Heart left ventricle (tissue), 16 donors: Measurements from ENCODE around the gene SRGAP1. TPM values are rescaled to one million over a fixed set of nuclear protein-coding genes. Genes with fewer than 3 reads are reported as not detected.

ENCODE experiments used
- ATAC-seq, 4 donors: fragments of 200-7000 bp; cut with Tn5 transposase; one replicate each; pipeline ENCODE4 v1.9.1; 2020 to 2022; ENCODE audit warnings: moderate library complexity in 4 of 4, mild to moderate bottlenecking in 3 of 4, moderate number of reproducible peaks in 1 of 4
- DNase-seq, 5 donors: peaks; one replicate each; pipeline ENCODE4 v3.0.0-alpha.2; 2020
- H3K27ac ChIP-seq, 12 donors: fragments of 200-600 bp; sonication (generic) in 4 of 12; one replicate each; pipeline versions ENCODE4 v1.5.0 to v1.8.0; 2016 to 2022; ENCODE audit warnings: mild to moderate bottlenecking in 2 of 12
- H3K27me3 ChIP-seq, 9 donors: fragments of 200-600 bp; sonication (generic) in 2 of 9; one replicate each; pipeline versions ENCODE4 v1.5.1 to v1.8.0; 2016 to 2022; ENCODE audit warnings: mild to moderate bottlenecking in 3 of 9
- H3K36me3 ChIP-seq, 9 donors: fragments of 200-600 bp; sonication (generic) in 2 of 9; one replicate each; pipeline versions ENCODE4 v1.5.0 to v1.8.0; 2018 to 2022; ENCODE audit warnings: mild to moderate bottlenecking in 2 of 9
- H3K4me1 ChIP-seq, 12 donors: fragments of 200-600 bp; sonication (generic) in 4 of 12; one replicate each; pipeline versions ENCODE4 v1.5.0 to v1.8.0; 2016 to 2022; ENCODE audit warnings: mild to moderate bottlenecking in 3 of 12
- H3K4me3 ChIP-seq, 12 donors: fragments of 200-600 bp; sonication (generic) in 4 of 12; one replicate each; pipeline versions ENCODE4 v1.5.0 to v1.8.0; 2017 to 2022; ENCODE audit warnings: mild to moderate bottlenecking in 9 of 12, moderate library complexity in 4 of 12
- H3K9me3 ChIP-seq, 12 donors: fragments of 200-600 bp; sonication (generic) in 4 of 12; one replicate each; pipeline versions ENCODE4 v1.5.0 to v1.8.0; 2016 to 2022; ENCODE audit warnings: mild to moderate bottlenecking in 1 of 12
- POLR2A ChIP-seq, 2 donors: fragments of 450-650 bp; IDR thresholded peaks; one replicate each; pipeline ENCODE4 v1.6.1; 2017; ENCODE audit warnings: antibody characterized with exemption in 2 of 2, mild to moderate bottlenecking in 2 of 2, moderate library complexity in 2 of 2
- WGBS, 4 donors: extraction: QIAGEN DNeasy Blood & Tissue Kit in 2 of 4; methylation state at CpG; one replicate each; pipeline versions ENCODE4 v1.1.5 to v1.1.7; 2013 to 2018; 5-methylcytosine and 5-hydroxymethylcytosine counted together
- intact Hi-C, 10 donors: fragments of 100-400 bp; cut with DNase I; formaldehyde crosslinking; loops; one replicate each; pipeline versions ENCODE4 v1.11.1 to v1.14.2; 2022
- polyA plus RNA-seq, 2 donors: library from polyadenylated mRNA; stranded (reverse); fragments of 200-250 nt; gene quantifications; one replicate each; pipeline ENCODE4 v1.2.3, GENCODE V29; 2013
- total RNA-seq, 9 donors: library from RNA; depleted of rRNA in 2 of 9; stranded (reverse); fragments of >200 nt in 2 of 9; fragmentation: NEBNext Ultra II Directional in 3 of 9; extraction: Animal tissue kit (Norgen Biotek cat#: 25700) in 3 of 9; gene quantifications; one replicate each; pipeline versions ENCODE4 v1.1.0 to v1.2.4, GENCODE V29; 2016 to 2023
- TF ChIP-seq, protein P1 (sequence below), 12 donors: fragments of 200-600 bp; sonication (generic) in 4 of 12; IDR thresholded peaks; one replicate each; pipeline versions ENCODE4 v1.5.0 to v1.8.0; 2018 to 2022; ENCODE audit warnings: antibody characterized with exemption in 12 of 12, mild to moderate bottlenecking in 5 of 12
- donor health status: ischemic (EF 13 %, LVEDD 7.1; RV severe dilation, severe dysfunction).
- donor health status: healthy with polysubstance abuse.
- donor health status: DM: no; HTN: yes; CAD: no.
- donor health status: DM: no; HTN: no; CAD: no.
- donor health status: ischemic (EF 25% LVEDD 6.9; RV normal size, moderate dysfunction).
- donor health status: ischemic (EF 25% LVEDD 5.7; RV mildly dilated, moderate dysfunction).
- donor health status: healthy.
- donor health status: DM: yes; HTN: yes; CAD: no.
- donor health status: ischemic (EF 35%, LVEDD 5.7; RV mildly dilated, moderate dysfunction).
- donor health status: nonischemic (EF 11% LVEDD 7.7; RV severe dilation, severe dysfunction).
- donor health status: DM: yes; HTN: yes; CAD: no.
- donor health status: PGD.
- donor health status: ischemic (EF 29% LVEDD 5.4; RV normal size, mild dysfunction).
- donor health status: nonischemic (EF 23%, LVEDD 6.1; RV moderate dilation, normal function).

SRGAP1 gene
- total and polyA plus RNA-seq, 11 donors, result 1.3 to 10.6 (median 4.5) TPM

DNA sequence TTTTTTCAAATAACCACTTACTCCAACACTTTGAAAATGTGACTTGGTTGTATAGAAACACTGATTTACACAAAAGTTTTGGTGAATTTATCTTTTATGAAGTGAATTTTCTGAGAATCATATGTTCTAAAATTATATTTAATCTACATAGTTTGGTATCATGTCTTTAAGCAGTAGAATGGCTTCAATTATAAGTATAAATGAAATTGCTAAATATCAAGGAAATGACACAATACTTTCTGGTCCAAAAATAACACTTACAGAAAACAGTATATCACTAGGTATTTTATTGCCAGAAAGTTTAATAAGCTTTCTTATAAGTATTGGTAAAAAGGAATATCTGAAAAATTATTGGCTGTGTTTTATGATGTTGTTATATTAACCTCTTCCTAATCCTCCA is 90.9 kb downstream of the SRGAP1 start:
- Histone ChIP-seq H3K4me3 (no peak overlapping the region), H3K27me3 (no peaks in the 10 kb centered on the region), H3K4me1 (peaks cover 0 to 27% (median 11%) of the 10 kb centered on the region in 12 donors), H3K9me3 (no peaks in the 10 kb centered on the region), H3K36me3 (no peaks in the 10 kb centered on the region), H3K27ac (no peak overlapping the region)
- ATAC-seq (no peak), DNase-seq (no peak)
- intact Hi-C loops, result no loop called here
- TF ChIP-seq, protein P1, sequence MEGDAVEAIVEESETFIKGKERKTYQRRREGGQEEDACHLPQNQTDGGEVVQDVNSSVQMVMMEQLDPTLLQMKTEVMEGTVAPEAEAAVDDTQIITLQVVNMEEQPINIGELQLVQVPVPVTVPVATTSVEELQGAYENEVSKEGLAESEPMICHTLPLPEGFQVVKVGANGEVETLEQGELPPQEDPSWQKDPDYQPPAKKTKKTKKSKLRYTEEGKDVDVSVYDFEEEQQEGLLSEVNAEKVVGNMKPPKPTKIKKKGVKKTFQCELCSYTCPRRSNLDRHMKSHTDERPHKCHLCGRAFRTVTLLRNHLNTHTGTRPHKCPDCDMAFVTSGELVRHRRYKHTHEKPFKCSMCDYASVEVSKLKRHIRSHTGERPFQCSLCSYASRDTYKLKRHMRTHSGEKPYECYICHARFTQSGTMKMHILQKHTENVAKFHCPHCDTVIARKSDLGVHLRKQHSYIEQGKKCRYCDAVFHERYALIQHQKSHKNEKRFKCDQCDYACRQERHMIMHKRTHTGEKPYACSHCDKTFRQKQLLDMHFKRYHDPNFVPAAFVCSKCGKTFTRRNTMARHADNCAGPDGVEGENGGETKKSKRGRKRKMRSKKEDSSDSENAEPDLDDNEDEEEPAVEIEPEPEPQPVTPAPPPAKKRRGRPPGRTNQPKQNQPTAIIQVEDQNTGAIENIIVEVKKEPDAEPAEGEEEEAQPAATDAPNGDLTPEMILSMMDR (IDR thresholded peaks at IDR 0.05), result no peak
- TF ChIP-seq POLR2A (IDR thresholded peaks at IDR 0.05), result no peak

DNA sequence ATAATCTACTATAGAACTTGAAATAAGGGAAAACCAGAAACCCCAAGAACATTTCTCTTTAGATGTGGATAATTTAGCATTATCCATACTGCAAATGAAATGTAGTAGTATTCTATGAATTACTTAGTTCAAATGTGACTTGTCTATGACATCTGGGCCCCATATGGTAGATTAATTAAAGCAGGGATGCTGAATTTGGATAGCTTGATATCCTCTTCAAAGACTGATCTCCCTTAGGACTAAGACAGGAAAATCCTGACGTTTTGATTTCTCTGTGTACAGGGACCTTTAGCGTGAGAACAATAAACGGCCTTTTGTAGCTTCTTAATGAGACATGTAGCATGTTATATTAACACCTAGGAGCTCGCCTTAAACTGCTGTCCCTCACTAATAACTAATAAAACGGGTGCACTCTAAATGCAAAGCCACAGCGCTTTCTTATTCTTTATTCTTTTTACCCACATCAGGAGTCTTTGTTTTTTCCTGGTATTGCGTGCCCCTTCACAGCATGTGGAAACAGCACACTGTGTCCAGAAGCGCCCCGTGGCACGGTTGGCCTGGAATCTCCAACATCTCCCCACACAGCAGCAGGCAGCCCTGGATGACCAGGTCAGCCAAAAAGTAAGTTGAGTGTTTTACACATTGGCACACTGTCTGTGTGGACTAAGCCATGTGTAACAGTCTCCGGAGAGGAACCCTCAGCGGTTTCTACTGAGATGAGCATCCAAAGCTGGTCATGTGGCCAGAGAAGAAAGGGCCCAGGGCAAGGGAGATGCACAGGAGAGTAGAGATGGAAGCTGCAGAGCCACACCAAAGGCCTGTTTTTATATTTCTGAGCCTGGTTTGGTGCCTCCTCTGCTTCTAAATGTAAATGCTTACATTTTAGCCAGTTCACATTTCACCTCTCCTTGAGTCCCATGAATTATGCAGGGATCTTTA is 93.1 kb downstream of the SRGAP1 start:
- DNase-seq, result no peak
- Histone ChIP-seq H3K36me3 (no peaks in the 10 kb centered on the region), H3K9me3 (no peaks in the 10 kb centered on the region), H3K27ac (no peak overlapping the region), H3K27me3 (no peaks in the 10 kb centered on the region), H3K4me3 (no peak overlapping the region), H3K4me1 (peaks cover 0 to 43% (median 20%) of the 10 kb centered on the region in 12 donors)
- intact Hi-C loops, result no loop called here
- ATAC-seq, result peak in 2 of 4 donors; percentile 26 to 66
- 55 to 73% (median 65%) methylated on average over 12 of the region's 12 CpGs for WGBS, 4 donors
- TF ChIP-seq, protein P1 (IDR thresholded peaks at IDR 0.05), result no peak
- TF ChIP-seq POLR2A (IDR thresholded peaks at IDR 0.05), result no peak

DNA sequence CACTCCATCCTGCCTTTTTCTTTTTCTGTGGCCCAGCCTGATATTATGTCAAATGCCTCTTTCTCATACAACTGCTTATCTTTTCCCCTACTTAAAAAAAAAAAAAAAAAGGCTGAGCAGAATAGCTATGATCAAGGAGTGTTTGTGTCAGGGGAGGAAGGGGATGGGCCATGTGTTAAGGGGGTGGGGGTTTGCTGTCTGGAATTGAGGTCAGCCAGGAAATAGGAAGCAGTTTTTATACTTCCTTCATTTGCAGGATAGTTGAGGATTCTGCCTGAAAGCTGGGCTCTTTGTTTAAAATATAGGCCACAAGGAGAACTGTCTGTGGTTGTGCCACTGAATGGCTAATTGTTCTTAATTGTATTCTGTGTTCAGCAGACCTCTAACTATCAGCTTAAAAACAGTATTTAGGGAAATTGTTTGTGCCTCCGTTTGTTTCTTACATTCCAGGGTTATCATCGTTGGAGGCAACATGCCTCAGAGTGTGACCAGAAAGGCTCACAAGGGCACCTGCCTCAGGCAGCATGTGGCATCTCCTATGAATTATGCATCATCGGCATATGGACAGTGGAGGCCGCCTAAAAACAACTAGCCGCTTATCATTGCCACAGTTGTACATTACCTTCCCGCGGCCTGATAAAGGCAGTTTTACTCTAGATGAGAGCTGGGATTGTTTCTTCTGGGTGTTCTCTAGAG is 96.0 kb downstream of the SRGAP1 start:
- intact Hi-C loops, result loop anchor here in 2 of 10 donors (10.0 kb wide), 1 partner anchor 96 kb away; the partner anchor contains the start of gene SRGAP1 (in 2 of the 2)
- peak in 3 of 4 donors; percentile 39 to 84 (median 63) for ATAC-seq
- no peak overlapping the region for H3K4me3 ChIP-seq
- TF ChIP-seq POLR2A (IDR thresholded peaks at IDR 0.05), result no peak
- TF ChIP-seq, protein P1 (IDR thresholded peaks at IDR 0.05), result no peak
- H3K4me1 ChIP-seq, result peaks cover 0 to 63% (median 21%) of the 10 kb centered on the region in 12 donors
- H3K27ac ChIP-seq, result peak overlapping the region in 9 of 12 donors; percentile 9 to 56 (median 32)
- peak in 1 of 5 donors; percentile 29 for DNase-seq
- no peaks in the 10 kb centered on the region for H3K36me3 ChIP-seq
- no peaks in the 10 kb centered on the region for H3K27me3 ChIP-seq
- WGBS, 4 donors, result 43 to 50% (median 48%) methylated on average over 7 of the region's 7 CpGs
- H3K9me3 ChIP-seq, result peaks cover 0 to 4% (median 0%) of the 10 kb centered on the region in 12 donors
